OCI-LY3 (cell line): Measurements from ENCODE around the gene RPS6KA5.

Source experiments
- H2AFZ ChIP-seq: fragments of 200-600, 300-600 bp; shearing (Covaris generic); 2 replicates; pipeline ENCODE4 v1.6.0; 2014; ENCODE audit warnings: antibody characterized with exemption, low read depth, low read length
- H3K27ac ChIP-seq: fragments of 200-600, 300-600 bp; sonication (generic); 2 replicates; pipeline ENCODE4 v1.5.1; 2014; ENCODE audit warnings: mild to moderate bottlenecking, low read length, moderate library complexity, mixed read lengths
- H3K27me3 ChIP-seq: fragments of 200-600, 300-600 bp; sonication (generic); 2 replicates; pipeline ENCODE4 v1.6.1; 2014; ENCODE audit warnings: low read depth, low read length, mixed read lengths
- H3K36me3 ChIP-seq: fragments of 200-600, 300-600 bp; sonication (generic); replicated peaks from 2 replicates; pipeline ENCODE3; 2014; ENCODE audit warnings: low read depth, low read length, mixed read lengths
- H3K4me1 ChIP-seq: fragments of 300-600, 200-600 bp; sonication (generic); 2 replicates; pipeline ENCODE4 v1.6.1; 2014; ENCODE audit warnings: low read length, mixed read lengths
- H3K4me2 ChIP-seq: fragments of 200-600, 300-600 bp; sonication (generic); 2 replicates; pipeline ENCODE4 v1.6.1; 2014; ENCODE audit warnings: low read length, mixed read lengths
- H3K4me3 ChIP-seq: fragments of 300-600, 200-600 bp; sonication (generic); 2 replicates; pipeline ENCODE4 v1.5.1; 2014; ENCODE audit warnings: antibody characterized with exemption, mild to moderate bottlenecking, low read length, moderate library complexity
- H3K79me2 ChIP-seq: fragments of 300-600, 200-600 bp; shearing (Covaris generic); 2 replicates; pipeline ENCODE4 v1.6.1; 2014; ENCODE audit warnings: mild to moderate bottlenecking, low read length, mixed read lengths
- H3K9ac ChIP-seq: fragments of 300-600, 200-600 bp; shearing (Covaris generic); 2 replicates; pipeline ENCODE4 v1.6.0; 2014; ENCODE audit warnings: mild to moderate bottlenecking, low read length, moderate library complexity
- H3K9me3 ChIP-seq: fragments of 200-600, 300-600 bp; shearing (Covaris generic); 2 replicates; pipeline ENCODE4 v1.6.1; 2014; ENCODE audit warnings: low read length, mixed read lengths; ENCODE audit not compliant: insufficient read depth
- H4K20me1 ChIP-seq: fragments of 200-600, 300-600 bp; sonication (generic); 2 replicates; pipeline ENCODE4 v1.6.1; 2016; ENCODE audit warnings: low read length, mixed read lengths; ENCODE audit not compliant: insufficient read depth
- CTCF ChIP-seq: fragments of 200-600, 300-600 bp; sonication (generic); IDR thresholded peaks from 2 replicates; pipeline ENCODE4 v1.5.1; 2014; ENCODE audit warnings: antibody characterized with exemption, low read length, low read depth
- EZH2phosphoT487 ChIP-seq: fragments of 200-600 bp; shearing (Covaris generic); IDR thresholded peaks from 2 replicates; pipeline ENCODE4 v1.6.1; 2018; ENCODE audit warnings: antibody characterized with exemption, mixed run types, low read depth

The RPS6KA5 gene

DNA sequence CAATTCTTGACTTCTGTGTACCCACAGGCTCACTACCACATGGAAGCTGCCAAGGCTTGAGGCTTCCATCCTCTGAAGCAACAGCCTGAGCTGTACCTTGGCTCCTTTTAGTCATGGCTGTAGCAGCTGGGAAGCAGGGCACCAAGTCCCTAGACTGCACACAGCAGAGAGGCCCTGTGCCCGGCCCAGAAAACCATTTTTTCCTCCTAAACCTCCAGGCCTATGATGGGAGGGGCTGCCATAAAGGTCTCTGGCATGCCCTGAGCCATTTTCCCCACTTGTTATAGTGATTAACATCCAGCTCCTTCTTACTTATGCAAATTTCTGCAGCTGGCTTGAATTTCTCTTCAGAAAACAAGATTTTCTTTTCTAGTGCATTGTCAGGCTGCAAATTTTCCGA is 121.8 kb downstream of the RPS6KA5 start:
- Histone ChIP-seq H3K4me2 (no peak overlapping the region), H3K9me3 (0 out of 2 replicates have a peak, but pooled peaks cover 6% of the 10 kb centered on the region), H3K4me3 (no peak overlapping the region), H4K20me1 (no peaks in the 10 kb centered on the region), H3K79me2 (no peaks in the 10 kb centered on the region), H2AFZ (no peak overlapping the region), H3K4me1 (no peaks in the 10 kb centered on the region), H3K27me3 (no peaks in the 10 kb centered on the region), H3K36me3 (peaks cover 18% of the 10 kb centered on the region), H3K9ac (no peak overlapping the region), H3K27ac (no peak overlapping the region)
- no peak for TF ChIP-seq CTCF
- no peak for TF ChIP-seq EZH2phosphoT487

DNA sequence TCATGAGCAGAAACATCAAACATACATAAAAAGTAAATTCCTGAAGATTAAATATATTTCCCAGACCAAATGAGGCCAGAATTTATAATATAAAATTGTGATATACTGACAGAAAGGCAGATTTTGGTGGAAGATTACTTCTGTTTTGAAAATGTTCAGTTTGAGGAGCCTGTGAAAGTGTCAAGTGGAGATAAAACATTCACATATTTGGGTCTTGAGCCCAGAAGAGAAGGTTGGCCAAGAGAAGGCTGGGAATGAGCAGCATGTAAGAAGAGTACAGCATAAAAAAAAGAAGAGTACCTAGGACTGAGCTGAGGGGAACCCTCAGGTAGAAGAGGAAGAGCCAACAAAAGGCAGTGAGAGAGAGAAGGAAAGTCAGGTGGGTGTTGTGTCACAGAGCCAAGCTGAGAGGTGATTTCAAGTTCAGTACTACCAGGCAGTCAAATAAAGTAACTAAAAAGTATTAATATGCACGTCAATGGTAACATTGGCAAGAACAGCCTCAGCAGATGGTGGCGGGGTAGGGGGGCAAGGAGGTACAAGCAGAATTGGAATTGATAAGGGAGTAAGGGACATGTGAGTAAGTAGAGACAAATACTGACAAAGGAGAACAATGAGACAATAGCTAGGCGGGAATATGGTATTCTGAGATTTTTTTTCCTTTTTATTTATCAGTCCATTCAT is 123.5 kb downstream of the RPS6KA5 start:
- Histone ChIP-seq H3K9ac (no peak overlapping the region), H2AFZ (no peak overlapping the region), H3K27me3 (no peaks in the 10 kb centered on the region), H4K20me1 (no peaks in the 10 kb centered on the region), H3K9me3 (0 out of 2 replicates have a peak, but pooled peaks cover 6% of the 10 kb centered on the region), H3K27ac (no peak overlapping the region), H3K4me2 (no peak overlapping the region), H3K4me1 (no peaks in the 10 kb centered on the region), H3K79me2 (no peaks in the 10 kb centered on the region), H3K36me3 (peaks cover 18% of the 10 kb centered on the region), H3K4me3 (no peak overlapping the region)
- no peak for TF ChIP-seq EZH2phosphoT487
- TF ChIP-seq CTCF: no peak

GRCh38 chr14:90924621-90925340 is 135.7 kb downstream of the RPS6KA5 start:
- H3K27ac ChIP-seq: no peak overlapping the region
- TF ChIP-seq CTCF: no peak
- TF ChIP-seq EZH2phosphoT487: no peak
- H3K9ac ChIP-seq: no peak overlapping the region
- no peak overlapping the region for H3K4me2 ChIP-seq
- no peaks in the 10 kb centered on the region for H3K36me3 ChIP-seq
- no peak overlapping the region for H2AFZ ChIP-seq
- no peaks in the 10 kb centered on the region for H3K79me2 ChIP-seq
- no peaks in the 10 kb centered on the region for H3K9me3 ChIP-seq
- H3K4me3 ChIP-seq: no peak overlapping the region
- no peaks in the 10 kb centered on the region for H3K27me3 ChIP-seq
- no peaks in the 10 kb centered on the region for H3K4me1 ChIP-seq
- no peaks in the 10 kb centered on the region for H4K20me1 ChIP-seq

DNA sequence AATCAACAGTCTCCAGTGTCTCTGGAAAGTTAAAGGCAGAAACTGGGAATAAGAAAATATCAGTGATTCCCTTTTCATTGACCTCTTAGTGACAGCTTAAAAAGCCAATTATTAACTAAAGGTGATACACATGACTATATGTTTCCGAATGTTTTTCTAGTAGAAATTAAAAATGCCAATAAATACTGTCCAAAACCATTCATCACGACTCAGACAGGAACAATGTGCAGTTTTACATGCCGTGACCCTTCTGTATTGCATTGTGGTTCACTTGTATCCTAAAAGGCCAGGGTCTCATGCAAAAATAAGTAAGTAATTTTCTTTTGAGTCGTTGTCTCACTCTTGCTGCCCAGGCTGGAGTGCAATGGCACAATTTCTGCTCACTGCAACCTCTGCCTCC is 138.3 kb downstream of the RPS6KA5 start:
- no peaks in the 10 kb centered on the region for H3K9me3 ChIP-seq
- no peaks in the 10 kb centered on the region for H3K79me2 ChIP-seq
- H3K9ac ChIP-seq: no peak overlapping the region
- peaks cover 9% of the 10 kb centered on the region for H3K36me3 ChIP-seq
- H4K20me1 ChIP-seq: no peaks in the 10 kb centered on the region
- no peaks in the 10 kb centered on the region for H3K4me1 ChIP-seq
- H2AFZ ChIP-seq: no peak overlapping the region
- no peak overlapping the region for H3K4me2 ChIP-seq
- H3K27me3 ChIP-seq: no peaks in the 10 kb centered on the region
- no peak overlapping the region for H3K4me3 ChIP-seq
- TF ChIP-seq CTCF (no peak), EZH2phosphoT487 (no peak)
- no peak overlapping the region for H3K27ac ChIP-seq
